Prostate gland (tissue), 2 donors: ENCODE measurements around the gene SLIT1. TPM values are rescaled to one million over a fixed set of nuclear protein-coding genes. Genes with fewer than 3 reads are reported as not detected.

Experiments used
- DNase-seq: peaks from one replicate; pipeline ENCODE4 v3.0.0-alpha.2; 2019; ENCODE audit warnings: low spot score
- H3K27ac ChIP-seq, 2 donors: fragments of 200-600 bp; sonication (generic); 2 replicates each; pipeline ENCODE4 v1.5.1; 2017 to 2019
- H3K27me3 ChIP-seq: fragments of 200-600 bp; sonication (generic); replicated peaks from 2 replicates; pipeline ENCODE4 v1.5.1; 2019; ENCODE audit not compliant: insufficient read depth
- H3K36me3 ChIP-seq, 2 donors: fragments of 200-600 bp; sonication (generic); 1 replicate in 1 of 2; 2 replicates in 1 of 2; pipeline versions ENCODE4 v1.5.1 to v1.8.1; 2017 to 2019
- H3K4me1 ChIP-seq: fragments of 200-600 bp; sonication (generic); replicated peaks from 2 replicates; pipeline ENCODE4 v1.5.1; 2019
- H3K4me3 ChIP-seq, 2 donors: fragments of 200-600 bp; sonication (generic); 2 replicates each; pipeline ENCODE4 v1.5.1; 2017 to 2019
- H3K9me3 ChIP-seq: fragments of 200-600 bp; sonication (generic); 2 replicates; pipeline ENCODE4 v1.5.1; 2017
- POLR2A ChIP-seq: fragments of 450-650 bp; IDR thresholded peaks from one replicate; pipeline ENCODE4 v1.6.1; 2016; ENCODE audit warnings: antibody characterized with exemption, mild to moderate bottlenecking
- POLR2AphosphoS5 ChIP-seq: sonication (generic); formaldehyde crosslinking; IDR thresholded peaks from one replicate; pipeline ENCODE4 v1.6.1; 2017; ENCODE audit warnings: antibody characterized with exemption
- WGBS: methylation state at CpG from one replicate; pipeline ENCODE4 v1.1.5; 2018; 5-methylcytosine and 5-hydroxymethylcytosine counted together
- intact Hi-C: fragments of 100-400 bp; cut with DNase I; formaldehyde crosslinking; loops from one replicate; pipeline ENCODE4 v1.14.2; 2022
- total RNA-seq, 2 donors: library from RNA; depleted of rRNA; stranded (reverse); fragments of >200 nt; gene quantifications; one replicate each; pipeline ENCODE4 v1.1.0, GENCODE V29; 2016
- TF ChIP-seq, protein P1 (sequence below), 4 experiments: fragments of 200-600 bp in 2 of 4; fragments of 450-650 bp in 2 of 4; sonication (generic) in 2 of 4; IDR thresholded peaks; 1 replicate in 3 of 4; 2 replicates in 1 of 4; pipeline ENCODE4 v1.5.1; 2016 to 2019; ENCODE audit warnings: antibody characterized with exemption in 4 of 4, mild to moderate bottlenecking in 2 of 4, moderate library complexity in 2 of 4

SLIT1 gene
- total RNA-seq, 2 donors from 2014 or later = 0.59 to 0.91 TPM

DNA sequence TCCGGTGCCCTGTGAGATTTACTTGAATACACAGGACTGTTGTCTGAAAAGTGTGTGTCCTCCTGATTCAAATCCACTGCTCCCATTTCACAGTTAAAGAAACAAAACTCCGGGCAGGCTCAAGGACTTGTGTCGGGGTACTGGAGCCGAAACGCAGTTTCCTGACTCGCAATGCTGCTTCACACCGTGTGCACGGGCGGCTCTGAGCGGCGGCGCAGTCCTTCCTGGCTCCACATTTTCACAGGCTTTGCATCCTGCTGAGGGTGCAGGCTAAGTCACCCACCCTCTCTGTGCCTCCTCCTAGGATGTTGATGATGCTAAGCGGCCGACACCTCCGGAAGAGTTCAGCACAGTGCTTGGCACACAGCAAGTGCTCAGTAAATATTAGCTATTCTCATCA lies 65.4 kb downstream of the SLIT1 start:
- Histone ChIP-seq H3K4me1 (no peaks in the 10 kb centered on the region), H3K9me3 (no peaks in the 10 kb centered on the region), H3K27ac (no peak overlapping the region), H3K4me3 (no peak overlapping the region), H3K27me3 (no peaks in the 10 kb centered on the region), H3K36me3 (no peaks in the 10 kb centered on the region)
- TF ChIP-seq, protein P1, sequence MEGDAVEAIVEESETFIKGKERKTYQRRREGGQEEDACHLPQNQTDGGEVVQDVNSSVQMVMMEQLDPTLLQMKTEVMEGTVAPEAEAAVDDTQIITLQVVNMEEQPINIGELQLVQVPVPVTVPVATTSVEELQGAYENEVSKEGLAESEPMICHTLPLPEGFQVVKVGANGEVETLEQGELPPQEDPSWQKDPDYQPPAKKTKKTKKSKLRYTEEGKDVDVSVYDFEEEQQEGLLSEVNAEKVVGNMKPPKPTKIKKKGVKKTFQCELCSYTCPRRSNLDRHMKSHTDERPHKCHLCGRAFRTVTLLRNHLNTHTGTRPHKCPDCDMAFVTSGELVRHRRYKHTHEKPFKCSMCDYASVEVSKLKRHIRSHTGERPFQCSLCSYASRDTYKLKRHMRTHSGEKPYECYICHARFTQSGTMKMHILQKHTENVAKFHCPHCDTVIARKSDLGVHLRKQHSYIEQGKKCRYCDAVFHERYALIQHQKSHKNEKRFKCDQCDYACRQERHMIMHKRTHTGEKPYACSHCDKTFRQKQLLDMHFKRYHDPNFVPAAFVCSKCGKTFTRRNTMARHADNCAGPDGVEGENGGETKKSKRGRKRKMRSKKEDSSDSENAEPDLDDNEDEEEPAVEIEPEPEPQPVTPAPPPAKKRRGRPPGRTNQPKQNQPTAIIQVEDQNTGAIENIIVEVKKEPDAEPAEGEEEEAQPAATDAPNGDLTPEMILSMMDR (IDR thresholded peaks at IDR 0.05) = no peak
- TF ChIP-seq POLR2AphosphoS5 (no peak), POLR2A (no peak)
- intact Hi-C loops = no loop called here
- 86% methylated on average over 15 of the region's 15 CpGs for WGBS
- no peak for DNase-seq

DNA sequence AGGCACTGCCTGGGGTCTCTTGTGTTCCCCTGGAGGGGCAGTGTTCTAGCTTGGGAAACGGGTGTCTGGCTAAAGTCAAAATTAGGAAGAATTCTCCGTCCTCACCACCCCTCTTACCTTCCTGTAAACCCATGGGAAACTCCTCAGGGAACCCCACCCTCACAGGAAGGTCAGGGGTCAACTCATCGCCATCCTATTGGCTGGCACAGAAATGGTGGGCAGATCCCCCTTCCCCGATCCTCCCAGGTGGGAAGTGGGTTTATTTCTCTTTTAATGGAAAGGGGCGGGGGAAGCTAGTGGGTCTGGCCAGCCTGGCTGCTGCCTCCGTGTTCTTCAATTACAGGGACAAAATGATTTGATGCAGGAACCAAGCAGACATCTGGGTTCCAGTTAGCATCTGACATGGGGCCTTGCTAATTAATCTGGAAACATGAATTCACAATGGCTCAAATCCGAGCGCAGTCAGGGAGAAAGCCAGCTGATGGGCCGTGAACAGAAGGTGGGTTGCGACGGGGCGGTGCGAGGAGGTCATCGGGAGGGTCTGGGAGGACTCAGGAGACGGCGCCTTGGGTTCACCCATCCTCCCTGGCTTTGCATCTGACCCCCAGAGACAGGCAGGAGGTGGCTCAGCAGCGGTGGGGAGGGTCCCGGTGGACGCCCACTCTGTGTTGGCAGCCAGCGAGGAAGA lies 66.6 kb downstream of the SLIT1 start:
- no peak overlapping the region for H3K27ac ChIP-seq
- 67% methylated on average over 20 of the region's 20 CpGs for WGBS

DNA sequence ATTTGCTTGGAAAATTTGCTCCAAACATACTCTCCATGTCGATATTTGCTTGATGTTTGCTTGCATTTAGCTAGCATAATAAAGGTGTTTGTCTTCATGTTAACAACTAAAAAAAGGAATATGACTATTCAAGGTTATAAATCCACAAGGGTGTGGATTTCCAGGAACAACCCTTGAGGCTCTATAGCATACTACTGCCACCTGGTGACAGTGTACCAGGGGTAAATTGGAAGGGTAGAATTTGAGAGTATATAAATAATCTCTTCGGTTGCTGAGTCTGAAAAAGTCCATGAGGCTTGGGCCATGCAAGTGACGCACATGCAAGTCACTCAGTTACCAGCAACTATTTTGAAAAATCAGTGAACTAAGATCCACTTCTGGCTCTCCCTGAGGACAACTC lies 68.4 kb downstream of the SLIT1 start:
- TF ChIP-seq, protein P1 (IDR thresholded peaks at IDR 0.05) = peak in 2 of 4 experiments; percentile 14
- TF ChIP-seq POLR2AphosphoS5 = no peak
- no peak for DNase-seq
- H3K9me3 ChIP-seq = no peaks in the 10 kb centered on the region
- no peaks in the 10 kb centered on the region for H3K4me1 ChIP-seq
- no peak overlapping the region for H3K27ac ChIP-seq
- intact Hi-C loops = no loop called here
- no peaks in the 10 kb centered on the region for H3K27me3 ChIP-seq
- no peaks in the 10 kb centered on the region for H3K36me3 ChIP-seq
- H3K4me3 ChIP-seq = no peak overlapping the region
- WGBS = 42% methylated on average over 3 of the region's 3 CpGs

More for the DNA sequence above, 66.6 kb downstream of the SLIT1 start:
- H3K9me3 ChIP-seq = no peaks in the 10 kb centered on the region
- H3K36me3 ChIP-seq = no peaks in the 10 kb centered on the region
- intact Hi-C loops = no loop called here
- TF ChIP-seq POLR2AphosphoS5 = no peak
- no peak for TF ChIP-seq POLR2A
- TF ChIP-seq, protein P1 (IDR thresholded peaks at IDR 0.05) = no peak
- no peak for DNase-seq
- H3K4me3 ChIP-seq = no peak overlapping the region
- H3K27me3 ChIP-seq = no peaks in the 10 kb centered on the region
- no peaks in the 10 kb centered on the region for H3K4me1 ChIP-seq

- no peak overlapping the region for H3K4me3 ChIP-seq
- H3K9me3 ChIP-seq = no peaks in the 10 kb centered on the region
- no peak overlapping the region for H3K27ac ChIP-seq
- no peaks in the 10 kb centered on the region for H3K4me1 ChIP-seq
- WGBS = 69% methylated on average over 7 of the region's 7 CpGs
- H3K27me3 ChIP-seq = no peaks in the 10 kb centered on the region
- H3K36me3 ChIP-seq = no peaks in the 10 kb centered on the region
- intact Hi-C loops = no loop called here
- DNase-seq = no peak
- TF ChIP-seq POLR2A (no peak), POLR2AphosphoS5 (no peak)
- TF ChIP-seq, protein P1 (IDR thresholded peaks at IDR 0.05) = no peak
Observed at GRCh38 chr10:97116462-97117162, 69.1 kb downstream of the SLIT1 start.

- TF ChIP-seq, protein P1 (IDR thresholded peaks at IDR 0.05) = no peak
- TF ChIP-seq POLR2A = no peak
- no peak for TF ChIP-seq POLR2AphosphoS5
- Histone ChIP-seq H3K36me3 (no peaks in the 10 kb centered on the region), H3K9me3 (no peaks in the 10 kb centered on the region), H3K27me3 (no peaks in the 10 kb centered on the region), H3K4me3 (no peak overlapping the region), H3K27ac (no peak overlapping the region), H3K4me1 (no peaks in the 10 kb centered on the region)
- intact Hi-C loops = no loop called here
- DNase-seq = no peak
- WGBS = 78% methylated on average over 2 of the region's 2 CpGs
Observed at GRCh38 chr10:97115846-97116245, 69.9 kb downstream of the SLIT1 start.
